Epithelial cell of prostate (primary cell): ENCODE results near the gene GLI3.
A peak's percentile ranks its signal among the peaks of the same experiment; 100 is the strongest.

ENCODE experiments used
- DNase-seq: peaks from one replicate; pipeline ENCODE4 v3.0.0-alpha.2; 2011; ENCODE audit warnings: low read depth, low spot score
- H3K27ac ChIP-seq: fragments of 450-650 bp; 2 replicates; pipeline ENCODE4 v1.5.1; 2017; ENCODE audit warnings: mild to moderate bottlenecking

GLI3 gene

GRCh38 chr7:42117201-42117600 is 119.8 kb downstream of the GLI3 start:
- no peak for DNase-seq
- H3K27ac ChIP-seq: no peak overlapping the region

GRCh38 chr7:42115795-42116194 is 121.2 kb downstream of the GLI3 start:
- DNase-seq: no peak
- no peak overlapping the region for H3K27ac ChIP-seq

GRCh38 chr7:42110333-42110732 is 126.7 kb downstream of the GLI3 start:
- no peak overlapping the region for H3K27ac ChIP-seq
- no peak for DNase-seq

GRCh38 chr7:42108803-42109528 is 128.0 kb downstream of the GLI3 start:
- no peak for DNase-seq
- no peak overlapping the region for H3K27ac ChIP-seq

- no peak overlapping the region for H3K27ac ChIP-seq
- DNase-seq: no peak
Measured at GRCh38 chr7:42107484-42108240, 129.3 kb downstream of the GLI3 start.

GRCh38 chr7:42106562-42106961 is 130.4 kb downstream of the GLI3 start:
- H3K27ac ChIP-seq: no peak overlapping the region
- no peak for DNase-seq

GRCh38 chr7:42105554-42106358 is 131.3 kb downstream of the GLI3 start:
- no peak overlapping the region for H3K27ac ChIP-seq
- DNase-seq: no peak

GRCh38 chr7:42104694-42105093 is 132.3 kb downstream of the GLI3 start:
- no peak overlapping the region for H3K27ac ChIP-seq

GRCh38 chr7:42104231-42104630 is 132.8 kb downstream of the GLI3 start:
- no peak for DNase-seq
- no peak overlapping the region for H3K27ac ChIP-seq

More at GRCh38 chr7:42104694-42105093, 132.3 kb downstream of the GLI3 start:
- no peak for DNase-seq

- no peak overlapping the region for H3K27ac ChIP-seq
- no peak for DNase-seq
Measured at GRCh38 chr7:42103456-42103855, 133.6 kb downstream of the GLI3 start.

- H3K27ac ChIP-seq: no peak overlapping the region
- DNase-seq: no peak
Measured at GRCh38 chr7:42103020-42103419, 134.0 kb downstream of the GLI3 start.

- H3K27ac ChIP-seq: no peak overlapping the region
- no peak for DNase-seq
Measured at GRCh38 chr7:42102301-42102700, 134.7 kb downstream of the GLI3 start.

GRCh38 chr7:42100156-42100508 is 136.9 kb downstream of the GLI3 start:
- peak overlapping the region; percentile 36 for H3K27ac ChIP-seq
- DNase-seq: no peak

- H3K27ac ChIP-seq: peak overlapping the region; percentile 36
- peak; percentile 85 for DNase-seq
Measured at GRCh38 chr7:42099470-42100155, 137.4 kb downstream of the GLI3 start.

- DNase-seq: no peak
- H3K27ac ChIP-seq: peak overlapping the region; percentile 36
Measured at GRCh38 chr7:42099066-42099465, 137.9 kb downstream of the GLI3 start.

- peak overlapping the region; percentile 44 for H3K27ac ChIP-seq
- DNase-seq: peak; percentile 92
Measured at GRCh38 chr7:42097752-42098151, 139.3 kb downstream of the GLI3 start.

GRCh38 chr7:42096681-42097561 is 140.1 kb downstream of the GLI3 start:
- DNase-seq: no peak
- peak overlapping the region; percentile 44 for H3K27ac ChIP-seq

GRCh38 chr7:42096268-42096667 is 140.7 kb downstream of the GLI3 start:
- no peak for DNase-seq
- H3K27ac ChIP-seq: no peak overlapping the region

- DNase-seq: no peak
- H3K27ac ChIP-seq: no peak overlapping the region
Measured at GRCh38 chr7:42095791-42096190, 141.2 kb downstream of the GLI3 start.
